K562 (cell line): ENCODE data around the gene ATXN7L2. TPM values are rescaled to one million over a fixed set of nuclear protein-coding genes. Genes with fewer than 3 reads are reported as not detected.

Source experiments
- ATAC-seq: fragments of 200-7000 bp; cut with Tn5 transposase; 3 replicates; pipeline ENCODE4 v1.9.1; 2020; ENCODE audit warnings: moderate library complexity
- BruUV-seq: library from RNA; stranded (reverse); fragments of 400-500 nt; replicated peaks from 2 replicates; lab custom pipeline; 2021; lab: Mats Ljungman, UMichigan
- CTCF ChIA-PET: fragments of 300-600 bp; formaldehyde crosslinking; extraction: SDS; loops from one replicate; lab custom pipeline; 2021; ENCODE audit warnings: low intra/inter-chr PET ratio; lab: Yijun Ruan, JAX
- POLR2A ChIA-PET: fragments of 300-600, 350-650 bp; sonication (Branson Sonifier 250); formaldehyde crosslinking; extraction: SDS; loops from one replicate; lab custom pipeline; 2021; ENCODE audit warnings: antibody characterized with exemption, inconsistent platforms; lab: Yijun Ruan, JAX
- DNase-seq, 4 experiments: peaks; one replicate each; pipeline versions ENCODE4 v3.0.0 to v3.0.0-alpha.2; 2011 to 2018; ENCODE audit warnings: low spot score in 3 of 4, mixed read lengths in 3 of 4; ENCODE audit errors: extremely low read depth in 1 of 4
- FAIRE-seq: peaks from 2 replicates; lab custom pipeline; 2011; peaks lifted over from hg19 to GRCh38; lab: Jason Lieb, UNC
- H2AFZ ChIP-seq: 2 replicates; pipeline ENCODE4 v1.6.0; 2011; ENCODE audit warnings: low read depth, low read length, control low read depth, inconsistent platforms
- H3K27ac ChIP-seq: fragments of 200-600 bp; 3 replicates; pipeline ENCODE4 v1.8.0; 2011; ENCODE audit warnings: low read depth, mild to moderate bottlenecking, control low read depth, inconsistent platforms, low read length, moderate library complexity, mixed read lengths; ENCODE audit errors: extremely low read depth
- H3K27me3 ChIP-seq, 2 experiments: fragments of 300-600 bp in 1 of 2; 2 replicates in 1 of 2; 3 replicates in 1 of 2; pipeline versions ENCODE4 v1.6.0 to v1.8.0; 2011; ENCODE audit warnings: inconsistent platforms in 2 of 2, low read length in 2 of 2, mild to moderate bottlenecking in 1 of 2, mixed read lengths in 1 of 2, moderate library complexity in 1 of 2; ENCODE audit not compliant: control insufficient read depth in 2 of 2, insufficient read depth in 2 of 2
- H3K36me3 ChIP-seq: fragments of 300-600 bp; 3 replicates; pipeline ENCODE4 v1.8.0; 2011; ENCODE audit warnings: mild to moderate bottlenecking, low read length, inconsistent platforms; ENCODE audit not compliant: control insufficient read depth, insufficient read depth
- H3K4me1 ChIP-seq, 2 experiments: fragments of 200-600 bp in 1 of 2; replicated peaks in 1 of 2; 2 replicates in 1 of 2; 3 replicates in 1 of 2; pipeline versions ENCODE4 v1.5.1 to v1.8.0; 2011; ENCODE audit warnings: inconsistent platforms in 2 of 2, low read length in 2 of 2, mild to moderate bottlenecking in 1 of 2, mixed read lengths in 1 of 2, moderate library complexity in 1 of 2; ENCODE audit not compliant: control insufficient read depth in 2 of 2, insufficient read depth in 2 of 2
- H3K4me2 ChIP-seq: 2 replicates; pipeline ENCODE4 v1.6.1; 2011; ENCODE audit warnings: low read length, control low read depth, inconsistent platforms, mixed read lengths; ENCODE audit not compliant: insufficient read depth
- H3K4me3 ChIP-seq: fragments of 200-600 bp; sonication (generic), shearing (Covaris generic); 2 replicates; pipeline ENCODE4 v1.5.1; 2016; ENCODE audit warnings: control low read depth, inconsistent platforms
- H3K79me2 ChIP-seq: fragments of 200-600 bp; 3 replicates; pipeline ENCODE4 v1.8.0; 2011; ENCODE audit warnings: low read length, inconsistent platforms; ENCODE audit not compliant: control insufficient read depth, insufficient read depth
- H3K9ac ChIP-seq, 2 experiments: 2 replicates each; pipeline versions ENCODE4 v1.6.0 to v1.6.1; 2011; ENCODE audit warnings: low read depth in 2 of 2, low read length in 2 of 2, control low read depth in 1 of 2, inconsistent platforms in 1 of 2, mild to moderate bottlenecking in 1 of 2, mixed read lengths in 1 of 2; ENCODE audit not compliant: insufficient read depth in 1 of 2
- H3K9me1 ChIP-seq: one replicate; pipeline ENCODE4 v1.6.0; 2011; ENCODE audit warnings: inconsistent platforms, mild to moderate bottlenecking, low read length, moderate library complexity; ENCODE audit not compliant: control insufficient read depth, insufficient read depth
- H3K9me3 ChIP-seq: replicated peaks from 2 replicates; pipeline ENCODE4 v1.5.1; 2011; ENCODE audit warnings: low read depth, low read length, inconsistent platforms; ENCODE audit not compliant: control insufficient read depth, insufficient read depth
- H4K20me1 ChIP-seq: replicated peaks from 2 replicates; pipeline ENCODE4 v1.6.1; 2011; ENCODE audit warnings: low read length, inconsistent platforms, mixed read lengths; ENCODE audit not compliant: control insufficient read depth, insufficient read depth
- CC2D1A ChIP-seq: fragments of 450-650 bp; IDR thresholded peaks from 2 replicates; pipeline ENCODE4 v1.6.1; 2017; ENCODE audit warnings: mild to moderate bottlenecking
- CTCF ChIP-seq, 3 experiments: IDR thresholded peaks in 2 of 3; conservative IDR thresholded peaks in 1 of 3; 2 replicates each; pipeline ENCODE4 v1.5.1; 2011 to 2012; ENCODE audit warnings: low read length in 3 of 3, mild to moderate bottlenecking in 3 of 3, control low read depth in 2 of 3, improper control_type of control experiment in 1 of 3, inconsistent platforms in 1 of 3, low read depth in 1 of 3, mixed read lengths in 1 of 3, moderate library complexity in 1 of 3; ENCODE audit not compliant: insufficient read depth in 2 of 3
- KLF6 ChIP-seq: fragments of 250-450 bp; sonication (Bioruptor Pico); IDR thresholded peaks from 2 replicates; pipeline ENCODE4 v1.4.0; 2020; ENCODE audit warnings: mild to moderate bottlenecking, moderate library complexity, borderline replicate concordance
- NEUROD1 ChIP-seq: fragments of 150-350 bp; IDR thresholded peaks from 2 replicates; pipeline ENCODE4 v1.6.1; 2014; ENCODE audit warnings: borderline replicate concordance, low read length, low read depth; ENCODE audit not compliant: partially characterized antibody
- NR2C2 ChIP-seq, 2 experiments: fragments of 200-800 bp in 1 of 2; sonication (Bioruptor generic) in 1 of 2; sonication (generic) in 1 of 2; formaldehyde crosslinking in 1 of 2; IDR thresholded peaks; 2 replicates each; pipeline versions ENCODE4 v1.6.1 to v1.8.0; 2016 to 2022; ENCODE audit warnings: mild to moderate bottlenecking in 1 of 2, missing compliant biosample characterization in 1 of 2, missing genetic modification characterization in 1 of 2, missing genetic modification reagents in 1 of 2
- XRCC5 ChIP-seq: fragments of 200-400 bp; formaldehyde crosslinking; IDR thresholded peaks from 2 replicates; pipeline ENCODE4 v1.6.1; 2017; ENCODE audit warnings: low read depth, mild to moderate bottlenecking, low read length
- ZBTB49 ChIP-seq: sonication (generic); formaldehyde crosslinking; IDR thresholded peaks from 2 replicates; pipeline ENCODE4 v1.8.0; 2022; ENCODE audit warnings: missing genetic modification reagents, mild to moderate bottlenecking, borderline replicate concordance
- WGBS: fragments of 100-300 bp; shearing (Covaris generic); methylation state at CpG from one replicate; pipeline ENCODE4 v1.1.6; 2016; ENCODE audit warnings: low coverage, mixed read lengths; ENCODE audit not compliant: insufficient coverage; ENCODE audit errors: missing lambda C conversion rate; 5-methylcytosine and 5-hydroxymethylcytosine counted together
- in situ Hi-C: fragments of 300-500 bp; cut with MboI; formaldehyde crosslinking; loops from 4 replicates; pipeline ENCODE4 v1.15.0; 2018; ENCODE audit warnings: inconsistent platforms, mixed read lengths
- intact Hi-C: fragments of 100-400 bp; cut with micrococcal nuclease; formaldehyde crosslinking; loops from 2 replicates; pipeline ENCODE4 v1.14.2; 2022
- polyA plus RNA-seq, 8 experiments: library from polyadenylated mRNA; depleted of rRNA in 4 of 8; stranded (reverse) in 5 of 8; unstranded in 3 of 8; fragments of >200 nt; fragmentation: Nextera tagmentation in 2 of 8; fragmentation: Illumina TruSeq in 1 of 8; extraction: Ambion mirVana in 2 of 8; extraction: Trizol in 1 of 8; gene quantifications; 2 replicates each; pipeline versions ENCODE4 v1.2.1 to v1.2.3, GENCODE V29; 2011 to 2014; ENCODE audit warnings: inconsistent platforms in 1 of 8, missing spikeins in 1 of 8
- total RNA-seq, 7 experiments: library from RNA; depleted of rRNA in 6 of 7; stranded (reverse); fragments of >200 nt in 6 of 7; fragmentation: Illumina TruSeq in 2 of 7; extraction: Trizol in 2 of 7; gene quantifications; 2 replicates each; pipeline versions ENCODE4 v1.2.1 to v1.2.3, GENCODE V29; 2011 to 2021; ENCODE audit warnings: low replicate concordance in 1 of 7
- TF ChIP-seq, protein P1 (sequence below): sonication (generic); formaldehyde crosslinking; IDR thresholded peaks from 2 replicates; pipeline ENCODE4 v1.8.0; 2022; ENCODE audit warnings: mild to moderate bottlenecking, missing genetic modification reagents

ATXN7L2 gene
- total and polyA plus RNA-seq, 9 of the 15 experiments (the other 6 are each of a cell fraction or from before 2014, with no cell fraction given), result 0.21 to 10.4 (median 5.8) TPM

- no peak for TF ChIP-seq ZBTB49
Measured at GRCh38 chr1:109490029-109490933, 6.6 kb downstream of the ATXN7L2 start (continued).

DNA sequence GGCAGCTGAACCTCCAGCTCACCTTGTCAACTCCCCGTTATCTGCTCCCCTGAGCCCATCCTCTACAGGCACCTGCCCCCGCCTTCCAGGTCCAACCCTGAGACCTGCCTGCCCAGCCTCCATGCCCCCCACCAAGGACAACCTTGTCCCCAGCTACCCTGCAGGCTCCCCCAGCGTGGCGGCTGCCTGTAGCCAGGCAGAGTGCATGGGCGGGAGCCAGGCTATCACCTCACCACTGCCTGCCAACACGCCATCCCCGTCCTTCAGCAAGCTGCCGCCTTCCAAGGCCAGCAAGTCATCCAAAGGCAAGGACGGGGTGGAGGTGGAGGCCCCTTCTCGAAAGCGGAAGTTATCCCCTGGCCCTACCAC lies 7.2 kb downstream of the ATXN7L2 start:
- Histone ChIP-seq H3K36me3 (peaks cover 58% of the 10 kb centered on the region; the same call in 2 of the 3 replicates), H3K9me3 (no peaks in the 10 kb centered on the region), H3K79me2 (peaks cover 5% of the 10 kb centered on the region; the same call in 1 of the 3 replicates), H3K9ac (peak overlapping the region in 1 of 2 experiments; percentile 0; a peak in 2 of 4 replicates), H3K4me1 (peaks cover 13 to 26% of the 10 kb centered on the region in 2 experiments; a peak in 4 of 5 replicates), H3K27ac (no peak overlapping the region), H3K4me2 (no peak overlapping the region), H2AFZ (no peak overlapping the region), H4K20me1 (no peaks in the 10 kb centered on the region; the same call in 1 of the 2 replicates), H3K9me1 (no peaks in the 10 kb centered on the region), H3K27me3 (no peaks in the 10 kb centered on the region), H3K4me3 (no peak overlapping the region)
- 68% methylated on average over 11 of the region's 11 CpGs for WGBS
- no TSS peak for BruUV-seq
- in situ Hi-C loops, result no loop called here
- ChIA-PET CTCF (interaction anchor here (0.6 to 6.9 kb wide), 3 partner anchors 41 to 89 kb away, joined by 3 to 131 read pairs (median 3); no protein-coding TSS in a partner anchor), POLR2A (interaction anchor here (0.6 to 1.9 kb wide), 7 partner anchors 32 to 760 kb away, joined by 3 to 17 read pairs (median 3); no protein-coding TSS in a partner anchor)
- DNase-seq (no peak), FAIRE-seq (no peak), ATAC-seq (no peak)
- intact Hi-C loops, result loop anchor here (1.0 to 5.0 kb wide), 2 partner anchors 41 to 214 kb away; no protein-coding TSS in a partner anchor
- TF ChIP-seq XRCC5 (peak; percentile 11; the same call in 1 of the 2 replicates), NR2C2 (CRISPR knock-in tag; IDR thresholded peaks at IDR 0.05) (0 out of 2 replicates have a peak, but pooled peaks have one; percentile 20), NR2C2 (tag; IDR thresholded peaks at IDR 0.05) (no peak), CC2D1A (no peak), CTCF (IDR thresholded peaks at IDR 0.05 in 2 of 3, conservative IDR thresholded peaks at IDR 0.05 in 1 of 3; ENCODE audit: insufficient read depth in 2 of 3, low read depth in 1 of 3, low read length in 3 of 3) (0 out of 6 replicates have a peak, but pooled peaks of 1 of the 3 experiments have one; percentile 21), NEUROD1 (peak; percentile 6), KLF6 (no peak)
- TF ChIP-seq, protein P1, sequence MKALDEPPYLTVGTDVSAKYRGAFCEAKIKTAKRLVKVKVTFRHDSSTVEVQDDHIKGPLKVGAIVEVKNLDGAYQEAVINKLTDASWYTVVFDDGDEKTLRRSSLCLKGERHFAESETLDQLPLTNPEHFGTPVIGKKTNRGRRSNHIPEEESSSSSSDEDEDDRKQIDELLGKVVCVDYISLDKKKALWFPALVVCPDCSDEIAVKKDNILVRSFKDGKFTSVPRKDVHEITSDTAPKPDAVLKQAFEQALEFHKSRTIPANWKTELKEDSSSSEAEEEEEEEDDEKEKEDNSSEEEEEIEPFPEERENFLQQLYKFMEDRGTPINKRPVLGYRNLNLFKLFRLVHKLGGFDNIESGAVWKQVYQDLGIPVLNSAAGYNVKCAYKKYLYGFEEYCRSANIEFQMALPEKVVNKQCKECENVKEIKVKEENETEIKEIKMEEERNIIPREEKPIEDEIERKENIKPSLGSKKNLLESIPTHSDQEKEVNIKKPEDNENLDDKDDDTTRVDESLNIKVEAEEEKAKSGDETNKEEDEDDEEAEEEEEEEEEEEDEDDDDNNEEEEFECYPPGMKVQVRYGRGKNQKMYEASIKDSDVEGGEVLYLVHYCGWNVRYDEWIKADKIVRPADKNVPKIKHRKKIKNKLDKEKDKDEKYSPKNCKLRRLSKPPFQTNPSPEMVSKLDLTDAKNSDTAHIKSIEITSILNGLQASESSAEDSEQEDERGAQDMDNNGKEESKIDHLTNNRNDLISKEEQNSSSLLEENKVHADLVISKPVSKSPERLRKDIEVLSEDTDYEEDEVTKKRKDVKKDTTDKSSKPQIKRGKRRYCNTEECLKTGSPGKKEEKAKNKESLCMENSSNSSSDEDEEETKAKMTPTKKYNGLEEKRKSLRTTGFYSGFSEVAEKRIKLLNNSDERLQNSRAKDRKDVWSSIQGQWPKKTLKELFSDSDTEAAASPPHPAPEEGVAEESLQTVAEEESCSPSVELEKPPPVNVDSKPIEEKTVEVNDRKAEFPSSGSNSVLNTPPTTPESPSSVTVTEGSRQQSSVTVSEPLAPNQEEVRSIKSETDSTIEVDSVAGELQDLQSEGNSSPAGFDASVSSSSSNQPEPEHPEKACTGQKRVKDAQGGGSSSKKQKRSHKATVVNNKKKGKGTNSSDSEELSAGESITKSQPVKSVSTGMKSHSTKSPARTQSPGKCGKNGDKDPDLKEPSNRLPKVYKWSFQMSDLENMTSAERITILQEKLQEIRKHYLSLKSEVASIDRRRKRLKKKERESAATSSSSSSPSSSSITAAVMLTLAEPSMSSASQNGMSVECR (CRISPR knock-in tag), result no peak
